Measurements from ENCODE around the gene RARG. TPM values are rescaled to one million over a fixed set of nuclear protein-coding genes. Genes with fewer than 3 reads are reported as not detected.

The RARG gene
- total RNA-seq, 1 experiment from 2014 or later = 77.2 TPM

DNA sequence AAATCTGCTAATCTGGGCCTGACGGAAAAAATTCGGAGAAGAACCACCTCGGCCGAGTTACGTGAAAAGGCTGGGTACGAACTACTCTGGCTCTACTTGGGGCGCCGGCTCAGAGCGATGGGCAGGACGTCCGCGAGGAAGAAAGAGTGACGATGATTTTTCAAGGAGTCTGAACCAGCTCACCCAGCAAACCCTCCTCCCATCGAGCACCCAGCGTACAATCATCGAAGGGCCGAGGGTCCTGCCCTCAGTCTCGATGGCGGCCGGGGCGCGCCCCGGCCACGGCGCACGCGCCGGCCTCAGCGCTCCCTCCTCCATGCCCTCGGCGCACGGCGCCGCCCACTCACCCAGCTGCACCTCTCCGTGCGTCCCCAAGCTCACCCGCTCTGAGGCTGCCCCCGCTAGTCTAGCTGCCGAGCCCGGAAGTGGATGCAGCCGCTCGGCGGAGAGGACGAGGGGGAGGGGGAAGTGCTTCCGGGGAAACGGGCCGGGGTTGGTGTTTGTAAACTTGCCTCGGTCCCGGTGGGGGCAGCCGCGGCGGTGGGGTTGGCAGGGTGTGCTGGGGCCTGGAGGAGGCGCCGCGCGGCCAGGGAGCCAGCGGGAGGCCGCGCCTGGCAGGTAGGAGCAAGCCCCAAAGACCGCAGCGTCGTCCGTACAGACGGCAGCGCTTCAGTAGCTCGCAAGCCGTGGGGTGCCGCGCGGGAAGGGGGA, 51.6 kb downstream of the RARG start, which contains the start of the genes CSAD and ZNF740:
Gene CSAD, minus strand, starts transcription at position 706 of the 711 bp plus-strand sequence. CDS start 7,455 bp downstream, outside the sequence.
Gene ZNF740, plus strand, starts transcription at position 503 of the 711 bp plus-strand sequence. CDS start 1,262 bp downstream, outside the sequence.
- Mint-ChIP-seq H3K27ac (peak within 1 kb of the TSS; percentile 93), H3K4me1 (peaks cover 24% of the 10 kb centered on the region), H3K27me3 (ENCODE audit: low read depth) (peaks cover 48% of the 10 kb centered on the region), H3K36me3 (peaks cover 26% of the 10 kb centered on the region), H3K9me3 (no peaks in the 10 kb centered on the region), H3K4me3 (peak within 1 kb of the TSS; percentile 91)
- ChIA-PET CTCF (interaction anchor here (0.7 to 3.4 kb wide), 23 partner anchors 8 to 172 kb away, joined by 3 to 37 read pairs (median 6); partner anchors contain the start of genes AAAS, ESPL1, IGFBP6 and MYG1), POLR2A (interaction anchor here (0.7 to 1.7 kb wide), 7 partner anchors 10 to 132 kb away, joined by 3 to 9 read pairs (median 3); partner anchors contain the start of genes PFDN5 and SPRYD3)
- ATAC-seq (peak; percentile 97), DNase-seq (ENCODE audit: low spot score) (peak; percentile 96)
- TF ChIP-seq IRF2 (CRISPR knock-in tag; IDR thresholded peaks at IDR 0.05; ENCODE audit: borderline replicate concordance, low read depth) (no peak), ATF2 (CRISPR knock-in tag; IDR thresholded peaks at IDR 0.05; ENCODE audit: borderline replicate concordance, low read depth) (no peak), HMGA2 (CRISPR knock-in tag; IDR thresholded peaks at IDR 0.05) (no peak), ZNF232 (CRISPR knock-in tag; IDR thresholded peaks at IDR 0.05) (no peak), TEAD1 (CRISPR knock-in tag; IDR thresholded peaks at IDR 0.05) (no peak), STAT6 (CRISPR knock-in tag; conservative IDR thresholded peaks at IDR 0.05; ENCODE audit: low read depth) (no peak), ESRRA (CRISPR knock-in tag; IDR thresholded peaks at IDR 0.05; ENCODE audit: borderline replicate concordance) (no peak), ATF1 (CRISPR knock-in tag; IDR thresholded peaks at IDR 0.05) (no peak), E2F5 (CRISPR knock-in tag; IDR thresholded peaks at IDR 0.05) (peak; percentile 61), NFE2L1 (CRISPR knock-in tag; IDR thresholded peaks at IDR 0.05) (no peak), IRF1 (CRISPR knock-in tag; IDR thresholded peaks at IDR 0.05) (no peak), AR (CRISPR knock-in tag; IDR thresholded peaks at IDR 0.05) (no peak), SOX15 (CRISPR knock-in tag; IDR thresholded peaks at IDR 0.05) (no peak), ZNF671 (CRISPR knock-in tag; IDR thresholded peaks at IDR 0.05) (no peak), ZBTB43 (CRISPR knock-in tag; IDR thresholded peaks at IDR 0.05) (no peak), ZNF138 (CRISPR knock-in tag; conservative IDR thresholded peaks at IDR 0.05) (no peak), CDX4 (CRISPR knock-in tag; IDR thresholded peaks at IDR 0.05; ENCODE audit: borderline replicate concordance) (no peak), ZNF512 (CRISPR knock-in tag; IDR thresholded peaks at IDR 0.05; ENCODE audit: borderline replicate concordance) (no peak), ZBTB21 (CRISPR knock-in tag; IDR thresholded peaks at IDR 0.05; ENCODE audit: borderline replicate concordance) (no peak), GTF2I (CRISPR knock-in tag; conservative IDR thresholded peaks at IDR 0.05) (no peak), ZNF219 (CRISPR knock-in tag; IDR thresholded peaks at IDR 0.05; ENCODE audit: borderline replicate concordance) (no peak)
- TF ChIP-seq, protein P1, sequence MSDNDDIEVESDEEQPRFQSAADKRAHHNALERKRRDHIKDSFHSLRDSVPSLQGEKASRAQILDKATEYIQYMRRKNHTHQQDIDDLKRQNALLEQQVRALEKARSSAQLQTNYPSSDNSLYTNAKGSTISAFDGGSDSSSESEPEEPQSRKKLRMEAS (CRISPR knock-in tag; IDR thresholded peaks at IDR 0.05) = no peak; the same call in 1 of the 2 replicates
- TF ChIP-seq, protein P2, sequence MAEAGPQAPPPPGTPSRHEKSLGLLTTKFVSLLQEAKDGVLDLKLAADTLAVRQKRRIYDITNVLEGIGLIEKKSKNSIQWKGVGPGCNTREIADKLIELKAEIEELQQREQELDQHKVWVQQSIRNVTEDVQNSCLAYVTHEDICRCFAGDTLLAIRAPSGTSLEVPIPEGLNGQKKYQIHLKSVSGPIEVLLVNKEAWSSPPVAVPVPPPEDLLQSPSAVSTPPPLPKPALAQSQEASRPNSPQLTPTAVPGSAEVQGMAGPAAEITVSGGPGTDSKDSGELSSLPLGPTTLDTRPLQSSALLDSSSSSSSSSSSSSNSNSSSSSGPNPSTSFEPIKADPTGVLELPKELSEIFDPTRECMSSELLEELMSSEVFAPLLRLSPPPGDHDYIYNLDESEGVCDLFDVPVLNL (CRISPR knock-in tag; IDR thresholded peaks at IDR 0.05; ENCODE audit: borderline replicate concordance, low read depth) = no peak
